ENCODE data around the gene RBM33. TPM values are rescaled to one million over a fixed set of nuclear protein-coding genes. Genes with fewer than 3 reads are reported as not detected.

The RBM33 gene
- total and polyA plus RNA-seq, 10 of the 15 experiments (the other 5 are each of a cell fraction or from before 2014, with no cell fraction given) = 4.7 to 67.2 (median 24.3) TPM

- TF ChIP-seq ZBTB40 (IDR thresholded peaks at IDR 0.05; ENCODE audit: borderline replicate concordance) (no peak), ATF2 (IDR thresholded peaks at IDR 0.05; ENCODE audit: low read length) (no peak), KDM1A (IDR thresholded peaks at IDR 0.05; ENCODE audit: borderline replicate concordance) (no peak), IKZF1 (conservative IDR thresholded peaks at IDR 0.05) (no peak), NR2C1 (IDR thresholded peaks at IDR 0.05) (no peak)
These were observed 25.5 kb upstream of the RBM33 start (continued) for GRCh38 chr7:155618708-155619633.
